Mammary epithelial cell (primary cell): Measurements from ENCODE around the gene CALCR.

ENCODE experiments used
- EZH2 ChIP-seq: IDR thresholded peaks from 2 replicates; pipeline ENCODE4 v1.6.1; 2012; ENCODE audit warnings: low read length, inconsistent platforms, borderline replicate concordance
- TF ChIP-seq, protein P1 (sequence below), 2 donors: IDR thresholded peaks in 1 of 2; conservative IDR thresholded peaks in 1 of 2; 2 replicates each; pipeline ENCODE4 v1.5.1; 2011 to 2012; ENCODE audit warnings: inconsistent platforms in 2 of 2, low read length in 2 of 2, mild to moderate bottlenecking in 2 of 2, control low read depth in 1 of 2, low read depth in 1 of 2; ENCODE audit not compliant: insufficient read depth in 1 of 2; ENCODE audit errors: extremely low read depth in 1 of 2

DNA sequence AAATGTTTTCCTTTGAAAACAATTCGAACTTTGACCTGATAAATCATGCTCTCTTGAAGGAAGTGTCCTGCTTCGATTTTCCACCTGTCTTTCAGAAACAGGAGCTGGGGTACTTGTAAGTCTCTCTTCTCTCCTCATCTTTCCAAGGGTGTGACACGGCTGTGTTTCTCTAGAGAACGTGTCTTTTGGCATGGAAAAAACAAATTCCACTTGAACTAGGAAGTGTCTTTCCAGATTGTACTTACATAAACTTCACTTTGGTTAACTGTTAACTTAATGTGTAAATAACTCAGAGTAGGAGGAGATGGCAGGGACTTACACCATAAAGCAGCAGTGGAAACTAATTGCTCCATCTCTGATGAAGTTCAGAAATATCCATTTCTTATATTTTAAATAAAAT lies 4.2 kb upstream of the CALCR start:
- no peak for TF ChIP-seq EZH2
- TF ChIP-seq, protein P1, sequence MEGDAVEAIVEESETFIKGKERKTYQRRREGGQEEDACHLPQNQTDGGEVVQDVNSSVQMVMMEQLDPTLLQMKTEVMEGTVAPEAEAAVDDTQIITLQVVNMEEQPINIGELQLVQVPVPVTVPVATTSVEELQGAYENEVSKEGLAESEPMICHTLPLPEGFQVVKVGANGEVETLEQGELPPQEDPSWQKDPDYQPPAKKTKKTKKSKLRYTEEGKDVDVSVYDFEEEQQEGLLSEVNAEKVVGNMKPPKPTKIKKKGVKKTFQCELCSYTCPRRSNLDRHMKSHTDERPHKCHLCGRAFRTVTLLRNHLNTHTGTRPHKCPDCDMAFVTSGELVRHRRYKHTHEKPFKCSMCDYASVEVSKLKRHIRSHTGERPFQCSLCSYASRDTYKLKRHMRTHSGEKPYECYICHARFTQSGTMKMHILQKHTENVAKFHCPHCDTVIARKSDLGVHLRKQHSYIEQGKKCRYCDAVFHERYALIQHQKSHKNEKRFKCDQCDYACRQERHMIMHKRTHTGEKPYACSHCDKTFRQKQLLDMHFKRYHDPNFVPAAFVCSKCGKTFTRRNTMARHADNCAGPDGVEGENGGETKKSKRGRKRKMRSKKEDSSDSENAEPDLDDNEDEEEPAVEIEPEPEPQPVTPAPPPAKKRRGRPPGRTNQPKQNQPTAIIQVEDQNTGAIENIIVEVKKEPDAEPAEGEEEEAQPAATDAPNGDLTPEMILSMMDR (conservative IDR thresholded peaks at IDR 0.05 in 1 of 2, IDR thresholded peaks at IDR 0.05 in 1 of 2; ENCODE audit: extremely low read depth in 1 of 2, insufficient read depth in 1 of 2, low read depth in 1 of 2, low read length in 2 of 2), result no peak
